CD4-positive, alpha-beta T cell treated with Interferon gamma for 1 hour (primary cell): ENCODE data around the gene OOSP3.
"Not testable (repeated sequence)": the region's sequence is repeated elsewhere in the genome, so short reads cannot be mapped to it uniquely, and the experiment has no call there.

Source experiments
- DNase-seq: peaks from one replicate; pipeline ENCODE4 v3.0.0-alpha.2; 2020

Gene OOSP3

DNA sequence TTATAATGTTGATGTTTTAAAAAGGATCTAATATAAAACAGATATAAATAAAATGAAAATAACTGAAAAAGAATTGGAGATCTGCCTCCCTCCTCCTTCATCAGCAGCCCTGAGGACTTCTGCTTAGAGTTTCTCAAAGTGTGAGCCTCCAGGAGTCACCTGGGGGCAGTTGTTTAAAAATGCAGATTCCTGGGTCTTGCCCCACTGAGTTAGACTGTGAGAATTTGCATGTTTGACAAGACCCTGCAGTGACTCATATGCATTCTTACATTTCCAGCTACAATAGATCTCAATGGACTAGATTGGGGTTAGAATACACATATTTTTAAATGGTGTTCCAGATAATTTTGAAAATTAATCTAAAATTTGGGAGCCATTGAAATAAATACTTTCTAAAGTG lies 798 bp upstream of the OOSP3 start:
- DNase-seq = no peak

DNA sequence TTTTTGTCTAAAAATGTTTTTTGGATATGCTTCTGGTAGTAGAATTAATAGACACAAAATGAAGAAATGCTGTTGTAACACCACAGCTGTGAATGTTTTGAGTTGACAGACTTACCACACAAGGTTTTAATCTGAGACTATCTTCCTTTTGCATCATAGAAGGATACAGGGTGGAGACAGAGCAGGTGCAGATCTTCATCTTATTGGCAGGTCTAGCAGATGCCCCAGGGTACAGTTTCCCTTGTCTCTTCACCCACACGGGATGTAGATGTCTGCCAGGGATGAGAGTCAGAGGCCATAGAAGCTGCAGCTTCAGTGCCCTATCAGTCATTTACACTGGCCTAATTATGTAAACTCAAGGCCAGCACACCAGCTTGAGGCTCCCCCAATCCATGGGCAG lies 985 bp downstream of the OOSP3 start:
- no peak for DNase-seq

DNA sequence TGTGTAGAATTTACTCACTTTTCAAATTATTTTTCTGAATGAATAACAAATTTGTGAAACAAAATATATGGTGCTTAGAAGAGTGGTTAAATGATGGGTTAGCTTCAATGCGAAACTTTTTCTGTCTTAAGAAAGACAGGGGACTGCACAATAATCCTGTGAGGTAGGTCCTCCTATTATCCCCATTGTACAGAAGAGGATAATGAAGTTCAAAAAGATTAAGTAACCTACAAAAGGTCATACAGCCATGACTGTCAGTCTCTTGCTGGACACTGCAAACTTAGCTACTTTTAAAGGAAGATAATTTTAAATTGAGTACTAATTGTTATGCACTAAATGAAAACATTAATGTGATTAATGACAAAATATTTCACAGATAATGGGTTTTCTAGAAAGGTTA lies 5.0 kb downstream of the OOSP3 start:
- DNase-seq = no peak

DNA sequence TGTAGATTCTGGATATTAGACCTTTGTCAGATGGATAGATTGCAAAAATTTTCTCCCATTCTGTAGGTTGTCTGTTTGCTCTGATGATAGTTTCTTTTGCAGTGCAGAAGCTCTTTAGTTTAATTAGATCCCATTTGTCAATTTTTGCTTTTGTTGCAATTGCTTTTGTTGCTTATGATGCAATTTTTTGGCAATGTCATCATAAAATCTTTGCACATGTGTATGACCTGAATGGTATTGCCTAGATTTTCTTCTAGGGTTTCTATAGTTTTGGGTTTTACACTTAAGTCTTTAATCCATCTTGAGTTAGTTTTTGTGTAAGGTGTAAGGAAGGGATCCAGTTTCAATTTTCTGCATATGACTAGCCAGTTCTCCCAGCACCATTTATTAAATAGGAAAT lies 8.6 kb downstream of the OOSP3 start:
- not testable (repeated sequence) for DNase-seq

DNA sequence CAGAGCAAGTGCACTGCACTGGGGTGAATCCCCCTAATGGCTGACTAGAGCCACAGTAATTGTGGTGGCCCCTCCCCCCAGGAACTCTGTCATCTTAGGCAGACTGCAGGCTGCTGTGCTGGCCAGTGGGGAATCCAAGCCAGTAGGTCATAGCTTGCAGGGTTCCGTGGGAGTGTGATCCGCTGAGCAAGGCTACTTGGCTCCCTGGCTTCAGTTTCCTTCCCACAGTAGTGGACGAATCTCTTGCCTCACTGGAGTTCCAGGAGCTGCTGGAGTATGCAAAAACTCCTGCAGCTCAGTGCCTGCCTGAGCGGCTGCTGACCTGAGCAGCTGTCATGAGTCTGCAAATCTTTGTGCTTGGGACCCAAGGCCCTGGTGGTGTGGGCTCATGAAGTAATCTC lies 13.2 kb downstream of the OOSP3 start:
- DNase-seq = no peak

DNA sequence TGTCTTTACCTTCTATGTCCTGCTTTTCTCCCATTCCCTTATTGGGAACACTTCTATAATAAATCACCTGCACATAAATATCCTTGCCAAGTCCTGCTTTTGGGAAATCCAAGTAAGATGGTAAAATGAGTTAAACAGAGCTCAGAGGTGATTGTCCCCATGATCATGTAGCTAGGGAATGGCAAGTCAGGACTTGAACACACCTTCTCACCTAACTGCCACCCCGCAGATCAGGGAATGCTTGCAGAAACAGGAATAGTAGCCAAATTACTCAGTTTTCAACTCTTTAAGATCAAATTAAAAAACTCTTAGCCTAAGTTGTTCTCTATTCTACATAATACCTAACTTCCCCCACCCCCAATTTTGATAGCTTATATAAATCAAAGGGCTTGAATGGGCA lies 16.0 kb downstream of the OOSP3 start:
- DNase-seq = no peak

DNA sequence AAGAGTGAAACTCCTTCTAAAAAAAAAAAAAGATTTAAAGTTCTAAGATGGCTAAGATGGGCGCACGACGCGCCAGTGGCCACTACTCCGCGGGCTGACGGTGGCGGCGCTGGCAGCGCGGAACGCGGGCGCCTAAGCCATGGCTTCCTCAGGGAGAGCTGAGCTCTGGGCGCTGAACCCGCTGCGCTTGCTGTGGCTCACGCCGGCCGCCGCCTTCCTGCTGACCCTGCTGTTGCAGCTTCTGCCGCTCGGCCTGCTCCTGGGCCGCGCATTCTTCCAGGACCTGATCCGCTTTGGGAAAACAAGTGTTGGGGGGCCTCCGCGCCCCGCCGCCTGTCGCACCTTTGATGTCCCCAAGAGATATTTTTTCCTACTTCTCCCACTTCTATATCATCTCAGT lies 19.5 kb downstream of the OOSP3 start:
- no peak for DNase-seq

DNA sequence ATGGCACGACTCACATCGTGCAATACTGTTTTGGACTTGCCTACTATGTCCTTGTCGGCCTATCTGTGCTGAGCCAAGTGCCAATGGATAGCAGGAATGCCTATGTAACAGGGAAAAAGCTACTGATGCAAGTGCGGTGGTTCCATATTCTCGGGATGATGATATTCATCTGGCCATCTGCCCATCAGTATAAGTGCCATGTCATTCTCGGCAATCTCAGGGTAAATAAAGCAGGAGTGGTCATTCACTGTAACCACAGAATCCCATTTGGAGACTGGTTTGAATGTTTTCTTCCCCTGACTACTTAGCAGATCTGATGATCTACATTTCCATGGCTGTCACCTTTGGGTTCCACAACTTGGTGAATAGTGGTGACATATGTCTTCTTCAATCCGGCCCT lies 20.1 kb downstream of the OOSP3 start:
- DNase-seq = no peak

DNA sequence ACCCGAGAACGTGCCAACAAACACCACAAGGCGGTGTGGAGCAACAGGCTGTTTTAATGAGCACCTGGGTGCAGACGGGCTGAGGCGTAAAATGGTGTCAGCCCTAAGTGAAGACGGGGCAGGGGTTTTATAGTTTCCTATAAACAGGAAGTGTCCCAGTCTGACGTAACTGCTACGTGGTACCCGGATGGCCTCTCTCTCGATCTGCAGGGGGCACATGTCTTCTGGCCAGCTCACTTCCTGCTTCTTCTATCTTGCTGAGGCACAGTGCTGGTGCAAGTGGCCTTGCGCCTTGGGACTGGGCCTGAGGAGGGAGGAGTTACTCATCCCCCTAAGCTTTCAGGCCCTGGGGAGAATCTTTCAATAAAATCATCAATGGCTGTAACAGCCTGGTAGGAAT lies 20.9 kb downstream of the OOSP3 start:
- DNase-seq = no peak

DNA sequence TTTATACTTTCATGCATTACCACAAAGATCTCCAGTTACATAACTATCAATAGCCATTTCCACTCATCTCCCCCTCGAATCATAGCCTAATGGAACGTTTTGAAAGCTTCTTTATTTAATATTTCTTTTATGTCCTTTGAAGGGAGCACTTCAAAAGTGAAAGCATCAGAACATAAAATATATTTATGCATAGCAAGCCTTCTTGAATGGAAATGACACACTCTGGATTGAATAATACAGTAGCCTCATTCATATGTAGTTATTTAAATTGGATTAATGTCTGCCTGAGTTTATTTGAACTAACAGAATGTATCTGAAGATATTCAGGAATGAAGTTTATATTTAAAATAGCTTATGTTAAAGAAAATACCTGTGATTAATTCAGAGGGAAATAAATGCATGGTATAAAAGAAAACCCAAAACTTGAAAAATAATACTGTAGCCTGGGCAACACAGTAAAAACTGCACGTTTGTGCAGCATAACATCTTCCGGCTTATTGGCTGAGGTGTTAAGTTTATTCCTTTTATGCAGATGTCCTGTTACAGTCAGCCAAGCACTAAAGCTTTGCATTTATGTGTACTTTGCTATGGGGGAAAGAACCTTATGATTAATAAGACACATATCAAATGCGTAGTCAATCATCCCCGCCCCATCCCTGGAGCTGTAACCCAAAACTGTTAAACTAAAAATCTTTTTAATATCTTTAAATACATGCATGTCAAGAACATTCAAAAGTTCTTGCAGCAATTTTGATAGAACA lies 22.0 kb downstream of the OOSP3 start:
- DNase-seq = no peak

DNA sequence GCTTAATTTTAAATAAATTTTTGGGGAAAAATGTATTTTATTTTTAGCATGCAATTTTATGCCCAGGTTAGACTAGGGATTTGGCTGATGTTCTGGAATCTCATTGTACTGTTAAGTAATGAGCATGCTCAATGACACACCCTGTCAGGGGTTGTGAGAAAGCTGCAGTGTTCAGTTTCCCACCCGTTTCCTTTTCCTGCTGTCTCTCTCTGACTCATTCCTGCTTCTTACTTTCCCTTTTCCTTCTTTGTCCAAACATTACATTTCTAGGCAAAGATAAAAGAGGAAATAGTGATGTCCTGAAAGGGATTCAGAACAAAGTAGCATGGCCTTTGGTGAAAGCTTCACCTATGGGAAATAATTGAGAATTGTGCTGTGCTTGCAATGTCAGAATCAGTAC lies 22.7 kb downstream of the OOSP3 start:
- DNase-seq = no peak

DNA sequence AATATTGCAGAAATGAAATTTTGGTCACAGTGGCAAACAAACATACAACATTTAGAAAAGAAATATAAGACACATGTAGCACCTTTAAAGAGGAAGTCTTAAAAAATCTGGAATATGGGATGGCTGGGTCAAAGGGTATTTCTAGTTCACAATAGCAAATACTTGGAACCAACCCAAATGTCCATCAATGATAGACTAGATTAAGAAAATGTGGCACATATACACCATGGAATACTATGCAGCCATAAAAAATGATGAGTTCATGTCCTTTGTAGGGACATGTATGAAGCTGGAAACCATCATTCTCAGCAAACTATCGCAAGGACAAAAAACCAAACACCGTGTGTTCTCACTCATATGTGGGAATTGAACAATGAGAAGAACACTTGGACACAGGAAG lies 25.0 kb downstream of the OOSP3 start:
- DNase-seq = not testable (repeated sequence)

DNA sequence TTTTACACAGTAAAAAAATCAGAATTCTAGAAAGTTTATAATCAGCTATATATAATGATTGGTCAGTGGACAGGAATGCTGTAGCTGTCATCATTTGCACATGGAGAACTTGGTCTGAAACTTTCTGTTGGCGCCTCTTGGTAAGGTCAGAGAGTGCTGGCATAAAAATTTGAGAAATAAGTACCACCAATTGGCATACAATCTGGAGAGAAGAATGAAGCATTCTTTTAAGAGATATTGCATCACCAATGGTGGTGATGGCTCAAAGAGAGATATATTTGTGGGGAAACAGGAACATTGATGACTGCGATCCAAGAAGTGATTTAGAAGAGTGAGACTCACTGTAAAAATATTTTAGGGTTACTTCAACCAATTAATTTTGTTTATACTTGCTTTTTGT lies 39.9 kb downstream of the OOSP3 start:
- no peak for DNase-seq

DNA sequence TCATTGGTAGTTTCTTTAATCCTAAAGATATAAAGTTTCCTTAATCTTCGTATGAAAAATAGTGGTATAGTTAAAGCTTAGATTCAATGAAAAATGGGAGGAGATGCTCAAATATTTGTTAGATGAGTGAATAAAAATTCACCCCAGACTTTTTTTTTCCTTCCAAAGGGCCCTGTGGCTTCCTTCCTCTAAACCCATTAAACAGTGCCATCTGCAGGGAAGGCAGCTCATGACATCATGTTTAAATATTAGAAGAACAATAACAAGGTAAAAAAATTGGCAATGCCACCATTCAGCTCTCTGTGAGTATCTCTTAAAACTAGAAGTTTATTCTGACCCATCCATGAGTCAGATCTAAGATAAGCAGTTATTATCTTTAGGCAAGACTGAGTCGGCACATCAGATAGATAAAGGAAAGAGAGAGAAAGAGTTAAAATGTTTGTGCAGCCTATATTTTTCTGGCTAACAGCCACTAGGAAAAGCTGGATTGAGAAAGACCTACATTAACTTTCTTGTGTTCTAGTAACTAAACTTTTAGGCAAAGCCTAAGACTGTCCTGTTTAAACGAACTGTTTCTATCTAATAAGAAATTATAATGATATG lies 40.5 kb downstream of the OOSP3 start:
- DNase-seq = no peak

DNA sequence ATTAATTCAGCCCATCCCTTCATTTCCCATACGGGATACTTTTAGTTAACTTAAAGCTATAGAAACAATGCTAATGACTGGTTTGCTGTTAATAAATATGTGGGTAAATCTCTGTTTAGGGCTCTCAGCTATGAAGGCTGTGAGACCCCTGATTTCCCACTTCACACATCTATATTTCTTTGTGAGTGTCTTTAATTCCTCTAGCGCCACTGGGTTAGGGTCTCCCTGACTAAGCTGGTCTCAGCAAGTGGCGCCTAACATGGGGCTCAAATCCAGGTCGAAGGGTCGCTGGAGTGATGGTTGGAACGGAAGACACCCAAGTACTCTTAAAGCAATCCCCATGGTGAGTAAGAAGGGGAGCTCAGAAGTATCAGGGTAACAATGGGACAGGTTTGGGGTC lies 45.2 kb downstream of the OOSP3 start:
- DNase-seq = no peak

DNA sequence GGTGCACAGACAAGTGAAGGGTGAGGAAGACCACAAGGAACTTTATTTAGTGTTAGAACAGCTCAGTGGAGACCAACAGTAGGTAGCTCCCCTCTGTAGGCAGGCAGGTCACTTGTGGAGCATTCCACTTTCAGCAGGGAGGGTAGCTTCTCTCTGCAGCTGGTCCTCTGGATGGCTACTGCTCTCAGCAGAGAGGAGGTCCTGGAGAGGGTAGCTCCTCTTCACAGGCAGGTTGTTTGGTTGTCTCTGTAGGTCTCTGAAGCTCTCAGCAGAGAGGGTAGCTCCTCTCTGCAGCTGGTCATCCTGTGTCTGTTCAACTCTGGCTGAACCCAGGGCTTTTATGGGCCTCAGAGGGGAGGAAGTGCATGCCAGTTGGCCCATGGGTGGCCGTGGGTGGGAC lies 53.1 kb downstream of the OOSP3 start:
- DNase-seq = no peak

DNA sequence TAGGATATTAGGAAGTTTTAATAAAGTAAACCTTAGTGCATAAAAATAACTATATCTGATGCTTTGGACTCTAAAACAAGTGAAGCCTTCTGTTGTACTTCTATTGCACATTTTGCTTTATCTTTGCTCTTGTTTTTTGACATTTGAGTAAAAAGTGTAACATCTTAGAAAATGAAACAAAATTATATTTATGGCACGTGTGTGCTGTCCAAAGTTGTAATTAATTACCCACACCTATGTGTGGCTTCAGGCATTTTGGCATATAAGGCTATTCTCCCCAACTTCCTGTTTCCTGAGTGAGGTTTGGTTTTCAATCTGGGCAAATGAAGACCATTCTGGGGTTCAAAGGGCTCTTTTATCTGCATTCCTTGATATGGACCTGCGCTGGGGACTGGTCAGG lies 59.5 kb downstream of the OOSP3 start, which contains the start of gene OOSP1:
Gene OOSP1, plus strand, starts transcription at position 301 of the 400 bp plus-strand sequence. Its CDS starts 23 bp downstream, at position 324.
- DNase-seq = no peak

DNA sequence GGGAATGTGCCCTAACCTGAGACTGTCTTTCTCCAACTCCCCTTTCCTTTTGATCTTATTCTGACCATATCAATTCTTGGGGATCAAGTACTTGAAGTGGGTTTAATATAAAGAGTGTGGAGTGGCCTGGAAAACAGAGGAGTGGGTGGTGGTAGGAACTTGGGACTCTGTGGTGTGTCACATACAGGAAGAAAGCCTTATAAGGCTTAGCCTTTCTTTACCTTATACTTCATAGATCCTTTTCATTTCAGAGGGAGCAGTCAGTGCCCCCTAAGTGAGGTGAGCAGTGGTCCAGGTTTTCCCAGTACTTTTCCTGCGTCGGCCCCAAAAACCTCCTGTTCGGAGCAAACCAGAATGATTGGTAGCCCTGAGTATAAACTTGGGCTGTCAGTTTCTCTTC lies 60.1 kb downstream of the OOSP3 start:
- DNase-seq = no peak

DNA sequence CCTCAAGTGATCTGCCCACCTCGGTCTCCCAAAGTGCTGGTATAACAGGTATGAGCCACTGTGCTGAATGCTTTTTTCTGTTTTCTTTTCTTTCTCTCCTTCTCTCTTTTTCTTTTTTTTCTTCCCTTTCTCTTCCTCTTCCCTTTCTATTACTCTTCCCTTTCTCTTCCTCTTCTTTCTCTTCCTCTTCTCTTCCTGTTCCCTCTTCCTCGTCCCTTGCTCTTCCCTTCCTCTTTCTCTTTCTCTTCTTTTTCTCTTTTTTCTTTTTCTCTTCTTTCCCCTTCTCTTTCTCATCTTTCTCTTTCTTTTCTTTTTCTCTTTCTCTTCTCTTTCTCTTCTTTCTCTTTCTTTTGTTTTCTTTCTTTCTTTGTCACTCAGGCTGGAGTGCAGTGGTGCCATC lies 60.9 kb downstream of the OOSP3 start:
- DNase-seq = no peak

DNA sequence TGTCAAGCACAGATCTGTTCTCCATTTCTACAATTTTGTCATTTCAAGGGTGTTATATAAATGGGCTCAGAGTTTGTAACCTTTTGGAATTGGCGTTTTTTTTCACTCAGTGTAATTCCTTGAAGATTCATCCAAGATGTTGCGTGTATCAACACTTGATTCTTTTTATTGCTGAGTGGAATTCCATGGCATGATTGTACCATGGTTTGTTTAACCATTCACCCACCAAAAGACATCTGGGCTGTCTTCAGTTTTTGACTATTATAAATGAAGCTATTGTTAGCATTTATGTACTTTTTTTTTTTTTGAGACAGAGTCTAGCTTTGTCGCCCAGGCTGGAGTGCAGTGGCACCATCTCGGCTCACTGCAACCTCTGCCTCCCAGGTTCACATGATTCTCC lies 62.5 kb downstream of the OOSP3 start:
- DNase-seq = no peak

DNA sequence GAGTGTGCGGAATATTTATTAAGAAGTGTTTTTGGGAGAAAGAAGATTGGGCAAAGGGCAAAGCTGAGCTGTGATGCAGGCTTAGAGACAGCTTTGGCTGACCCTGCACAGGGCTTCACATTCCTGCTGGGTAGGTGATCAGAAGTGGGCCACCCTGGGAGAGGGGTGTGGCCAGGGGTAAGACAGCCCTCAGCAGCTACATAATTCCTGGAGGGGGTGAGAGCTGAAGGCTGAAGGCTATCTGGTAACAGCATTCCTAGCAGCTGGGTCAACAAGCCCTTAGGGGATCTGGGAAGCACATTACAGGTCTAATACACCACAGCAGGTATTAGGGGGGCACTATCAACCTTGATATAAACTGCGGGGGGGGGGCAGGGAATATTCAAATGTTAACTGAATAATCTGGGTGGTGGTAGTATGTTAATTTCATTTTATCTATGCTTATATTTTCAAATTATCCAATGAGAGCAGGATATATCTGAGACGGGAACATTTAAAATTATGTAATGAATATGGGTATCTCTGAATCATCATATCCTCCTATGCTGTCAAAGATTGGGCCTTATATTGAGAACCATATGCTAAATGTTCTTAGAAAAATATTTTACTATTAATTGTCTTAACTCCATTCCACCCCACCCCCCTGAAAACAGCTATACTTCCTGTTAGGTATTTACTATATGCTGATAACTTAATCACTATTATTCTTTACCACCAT lies 65.6 kb downstream of the OOSP3 start:
- no peak for DNase-seq

DNA sequence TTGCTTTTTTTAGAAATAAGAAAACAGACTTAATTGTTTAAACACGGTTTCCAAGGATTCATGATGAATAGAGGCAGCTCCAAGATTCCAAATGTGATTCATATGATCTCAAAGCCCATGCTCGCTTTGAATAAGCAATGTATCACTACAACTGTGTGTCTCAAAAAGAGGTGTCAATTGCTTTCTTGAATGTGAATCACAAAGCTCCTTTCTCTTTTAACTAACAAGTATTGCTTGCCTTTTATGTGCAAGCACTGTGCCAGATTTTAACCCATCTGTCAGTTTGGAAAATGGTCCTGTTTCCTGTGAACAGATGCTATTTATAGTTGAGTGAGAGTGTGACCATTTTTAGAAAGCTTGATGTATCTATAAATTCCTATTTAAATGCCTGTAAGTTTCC lies 66.1 kb downstream of the OOSP3 start:
- no peak for DNase-seq
